T-helper 2 cell treated with Interferon-gamma antibody and Interleukin-4, amounts not matched to agents 100 ng/mL and 5 ng/mL, for 36 hours (primary cell): Measurements from ENCODE around the gene OR5K2. TPM values are rescaled to one million over a fixed set of nuclear protein-coding genes. Genes with fewer than 3 reads are reported as not detected.

Source experiments
- intact Hi-C: fragments of 100-400 bp; cut with micrococcal nuclease; formaldehyde crosslinking; loops from one replicate; pipeline ENCODE4 v1.15.1; 2023
- total RNA-seq: library from RNA; stranded (reverse); gene quantifications from 2 replicates; pipeline ENCODE4 v1.2.3, GENCODE V29; 2022

OR5K2 gene
- total RNA-seq: not detected in 2 replicates

- intact Hi-C loops: no loop called here
These were observed at the start of gene OR5K2 for GRCh38 chr3:98497381-98497780. Gene OR5K2, plus strand, starts transcription at chr3:98497681. Its CDS starts 0 bp downstream, at chr3:98497681.

DNA sequence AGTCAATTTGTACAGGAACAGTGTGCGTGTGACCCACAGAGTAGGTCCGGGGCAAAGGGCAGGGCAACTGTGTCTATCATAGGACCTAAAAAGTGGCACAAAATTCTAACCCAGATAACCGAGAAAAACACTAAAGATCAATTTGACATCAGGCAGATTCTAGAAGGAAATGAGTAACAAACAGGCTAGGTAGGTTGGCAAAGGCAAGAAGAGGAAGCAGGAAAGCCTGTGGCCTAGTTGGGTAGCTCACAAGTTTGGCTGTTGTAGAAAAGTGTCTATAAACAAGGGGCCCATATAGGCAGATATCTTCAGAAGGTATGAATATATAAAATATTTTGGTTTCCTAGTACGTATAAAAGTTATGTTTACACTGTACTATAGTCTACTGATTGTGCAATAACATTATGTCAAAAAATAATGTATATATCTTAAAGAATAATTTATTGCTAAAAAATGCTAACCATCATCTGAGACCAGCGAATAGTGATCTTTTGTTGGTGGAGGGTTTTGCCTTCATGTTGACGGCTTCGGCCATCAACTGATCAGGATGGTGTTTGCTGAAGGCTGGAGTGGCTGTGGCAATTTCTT is 47.8 kb upstream of the OR5K2 start:
- intact Hi-C loops: no loop called here

- intact Hi-C loops: no loop called here
These were observed 47.1 kb upstream of the OR5K2 start for GRCh38 chr3:98450372-98450771.

DNA sequence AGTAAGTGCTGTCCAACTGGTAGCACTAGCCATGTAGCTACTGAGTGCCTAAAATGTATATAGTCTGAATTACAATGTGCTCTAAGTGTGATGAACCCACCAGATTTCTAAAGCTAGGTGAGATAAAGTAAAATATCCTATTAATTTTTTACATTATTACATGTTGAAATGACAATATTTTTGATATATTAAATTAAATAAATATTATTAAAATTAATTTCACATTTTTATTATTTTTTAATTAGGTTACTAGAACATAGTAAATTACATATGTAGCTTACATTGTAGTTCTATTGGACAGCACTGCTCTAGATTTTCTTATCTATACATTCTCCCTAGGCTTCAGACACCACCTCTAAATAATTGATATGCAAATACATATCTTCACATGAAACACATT is 43.7 kb upstream of the OR5K2 start:
- intact Hi-C loops: no loop called here

DNA sequence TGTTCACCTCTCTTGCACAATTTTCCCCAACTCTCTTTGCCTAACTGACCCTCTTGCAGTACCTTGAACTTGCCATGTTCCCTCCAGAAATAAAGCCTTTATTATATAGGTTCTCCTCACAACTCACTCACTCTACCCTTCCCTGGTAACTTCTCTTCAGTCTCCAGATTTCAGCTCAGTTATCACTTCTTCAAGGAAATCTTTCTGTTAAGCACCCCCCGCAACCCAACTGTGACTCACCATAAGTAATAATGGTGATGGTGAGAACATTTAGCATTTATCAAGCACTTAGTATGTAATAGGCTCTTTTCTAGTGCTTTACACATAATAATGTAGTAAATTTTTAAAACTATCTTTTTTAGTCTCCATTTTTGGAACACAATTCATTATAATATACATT is 42.6 kb upstream of the OR5K2 start:
- intact Hi-C loops: no loop called here

DNA sequence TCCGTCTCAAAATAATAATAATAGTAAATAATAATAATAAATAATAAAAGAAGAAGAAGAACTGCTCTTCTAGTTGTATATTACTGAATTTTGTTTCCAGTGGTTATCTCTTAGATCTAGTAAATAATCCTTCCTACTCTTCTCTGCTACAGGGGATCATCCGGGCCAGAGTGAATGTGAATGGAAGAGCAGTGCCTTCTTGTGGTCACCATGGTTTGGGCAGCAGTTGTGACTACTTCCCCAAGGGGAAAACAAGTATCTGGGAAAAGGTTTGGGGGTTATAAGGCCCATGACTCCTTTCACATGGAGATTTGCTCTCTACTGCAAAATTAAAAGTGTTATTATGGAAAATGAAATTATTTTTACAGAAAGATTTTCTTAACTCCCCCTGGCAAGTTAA is 39.9 kb upstream of the OR5K2 start:
- intact Hi-C loops: no loop called here

DNA sequence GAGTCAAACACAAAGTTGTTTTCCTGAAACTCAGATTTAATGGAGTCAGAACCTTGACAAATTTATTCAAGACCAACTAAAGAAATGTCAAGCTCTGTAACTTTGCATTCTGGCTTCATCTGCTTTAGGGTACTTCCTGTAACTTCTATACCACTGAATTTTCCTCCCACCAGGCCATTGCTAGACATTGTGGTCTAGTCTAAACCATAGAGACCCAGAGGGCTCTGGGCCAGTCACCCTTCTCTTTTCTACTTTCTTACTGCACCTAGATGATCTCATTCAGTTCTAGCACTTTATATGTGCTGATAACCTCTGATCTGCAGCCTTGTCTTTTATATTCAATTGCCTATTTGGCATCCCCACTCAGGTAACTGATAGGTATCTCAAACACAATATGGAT is 37.3 kb upstream of the OR5K2 start:
- intact Hi-C loops: no loop called here

- intact Hi-C loops: no loop called here
These were observed 34.6 kb upstream of the OR5K2 start, which contains the start of gene OR5K1 for GRCh38 chr3:98462901-98463300. Gene OR5K1, plus strand, starts transcription at chr3:98463201. Its CDS starts 6,376 bp downstream, at chr3:98469577.

GRCh38 chr3:98482717-98483482 is 14.6 kb upstream of the OR5K2 start:
- intact Hi-C loops: no loop called here

- intact Hi-C loops: no loop called here
These were observed 13.9 kb upstream of the OR5K2 start for GRCh38 chr3:98483626-98484025.

- intact Hi-C loops: no loop called here
These were observed 2.5 kb downstream of the OR5K2 start for GRCh38 chr3:98500019-98500418.

- intact Hi-C loops: no loop called here
These were observed 3.8 kb downstream of the OR5K2 start for GRCh38 chr3:98501270-98501669.

- intact Hi-C loops: no loop called here
These were observed 4.5 kb downstream of the OR5K2 start for GRCh38 chr3:98501863-98502576.

DNA sequence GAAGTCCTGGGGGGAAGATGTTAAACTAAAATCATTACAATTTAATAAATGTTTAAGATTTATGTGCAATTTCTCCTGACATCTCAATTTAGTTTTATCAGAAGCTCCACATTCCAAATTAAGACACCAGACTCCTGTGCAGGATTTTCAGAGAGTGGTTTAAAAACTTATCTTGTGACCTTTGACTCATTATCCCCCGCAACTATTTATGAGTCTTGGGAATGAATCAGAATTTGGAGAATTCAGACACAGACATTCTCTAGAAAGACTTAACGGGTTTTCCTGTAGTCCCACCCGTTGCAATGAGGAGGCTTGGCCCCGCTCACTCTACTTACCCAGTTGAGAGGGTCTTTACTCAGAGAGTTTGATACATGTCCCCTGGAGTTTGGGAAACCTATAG is 7.1 kb downstream of the OR5K2 start:
- intact Hi-C loops: no loop called here

DNA sequence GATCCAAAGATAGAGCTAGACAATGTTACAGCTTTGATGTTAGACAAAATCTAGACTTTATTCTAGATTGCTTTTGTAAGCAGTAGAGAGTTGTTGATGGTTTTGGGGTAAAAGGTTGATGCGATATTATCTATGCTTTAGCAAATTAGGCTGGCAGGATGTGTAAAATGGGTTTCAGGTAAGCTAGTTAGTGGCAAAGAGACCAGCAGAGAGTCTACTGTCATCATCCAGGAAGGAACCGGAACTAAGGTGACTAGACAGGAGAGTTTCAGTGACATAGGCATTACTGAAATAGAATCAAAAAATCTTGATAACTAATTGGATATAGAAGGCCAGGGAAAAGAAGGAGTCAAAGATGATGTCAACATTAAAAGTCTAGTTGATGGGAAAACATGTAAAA is 11.1 kb downstream of the OR5K2 start:
- intact Hi-C loops: no loop called here

GRCh38 chr3:98512576-98512975 is 15.1 kb downstream of the OR5K2 start:
- intact Hi-C loops: no loop called here

DNA sequence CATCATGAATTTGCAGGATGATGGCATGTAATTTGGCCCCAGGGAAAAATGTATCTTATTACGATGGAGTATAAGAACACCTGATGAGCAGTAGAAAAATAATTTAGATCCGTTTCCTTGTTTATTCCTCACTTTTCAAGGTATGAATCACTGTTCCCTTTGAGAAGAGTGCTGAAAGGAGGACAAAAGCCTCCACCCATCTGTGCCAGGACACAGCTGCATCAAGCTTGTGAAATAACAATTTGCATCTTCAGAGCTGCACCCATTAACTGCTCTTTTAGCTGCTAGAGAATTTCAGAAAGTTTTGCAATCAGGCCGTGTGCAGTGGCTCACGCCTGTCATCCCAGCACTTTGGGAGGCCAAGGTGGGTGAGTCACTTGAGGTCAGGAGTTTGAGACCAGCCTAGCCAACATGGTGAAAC is 15.6 kb downstream of the OR5K2 start:
- intact Hi-C loops: no loop called here

GRCh38 chr3:98513736-98514135 is 16.3 kb downstream of the OR5K2 start:
- intact Hi-C loops: no loop called here

- intact Hi-C loops: loop anchor here (5.0 kb wide), 1 partner anchor 168 kb away; no protein-coding TSS in a partner anchor
These were observed 17.5 kb downstream of the OR5K2 start for GRCh38 chr3:98514948-98515347.

DNA sequence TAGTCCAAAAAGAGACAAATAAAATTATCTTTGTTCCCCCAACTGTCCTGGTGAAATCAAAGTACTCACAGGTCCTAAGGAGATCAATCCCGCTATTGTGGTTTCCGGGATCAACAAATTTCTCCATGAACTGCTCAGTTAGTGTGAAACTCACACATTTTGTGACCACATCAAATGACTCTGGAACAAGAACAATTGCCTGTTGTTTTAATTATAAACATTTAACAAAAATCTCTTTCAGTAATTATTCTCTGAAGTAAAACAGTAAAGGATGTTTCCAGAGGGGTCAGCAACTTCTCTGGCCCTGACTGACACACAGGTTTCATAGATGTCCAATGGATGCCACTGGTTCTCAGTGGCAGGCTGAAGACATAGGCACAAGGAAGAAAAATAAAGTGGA is 21.3 kb downstream of the OR5K2 start:
- intact Hi-C loops: loop anchor here (5.0 kb wide), 1 partner anchor 172 kb away; no protein-coding TSS in a partner anchor

DNA sequence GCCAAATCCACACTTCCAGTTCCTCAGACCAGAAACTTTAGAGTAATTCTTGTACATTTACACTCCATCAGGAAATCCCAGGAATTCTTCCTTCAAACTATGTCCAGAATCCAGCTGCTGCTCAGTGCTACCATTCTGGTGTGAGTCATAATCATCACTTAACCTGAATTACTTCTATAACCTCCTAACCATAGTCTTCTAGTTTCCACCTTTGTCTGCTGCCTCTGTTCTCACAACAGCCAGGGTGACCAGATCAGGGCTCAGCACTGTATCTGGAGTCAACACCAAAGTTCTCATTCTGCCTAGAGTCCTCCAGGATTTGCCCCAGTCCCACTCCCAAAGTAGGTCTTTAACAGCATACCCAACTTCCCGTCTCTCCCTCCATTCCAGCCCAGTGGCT is 21.9 kb downstream of the OR5K2 start:
- intact Hi-C loops: loop anchor here (5.0 kb wide), 1 partner anchor 172 kb away; no protein-coding TSS in a partner anchor
